CD4-positive, alpha-beta T cell treated with Interleukin-21 for 1 hour (primary cell): Measurements from ENCODE around the gene GLYATL3.
"Not testable (repeated sequence)": the region's sequence is repeated elsewhere in the genome, so short reads cannot be mapped to it uniquely, and the experiment has no call there.

ENCODE experiments used
- DNase-seq: peaks from one replicate; pipeline ENCODE4 v3.0.0-alpha.2; 2020

The GLYATL3 gene

GRCh38 chr6:49499623-49500022 lies at the start of gene GLYATL3:
Gene GLYATL3 (plus strand): TSS chr6:49499923. CDS start chr6:49511991, 12,068 bp downstream.
- DNase-seq = no peak

- no peak for DNase-seq
Observed at GRCh38 chr6:49453221-49453620, 46.5 kb upstream of the GLYATL3 start.

DNA sequence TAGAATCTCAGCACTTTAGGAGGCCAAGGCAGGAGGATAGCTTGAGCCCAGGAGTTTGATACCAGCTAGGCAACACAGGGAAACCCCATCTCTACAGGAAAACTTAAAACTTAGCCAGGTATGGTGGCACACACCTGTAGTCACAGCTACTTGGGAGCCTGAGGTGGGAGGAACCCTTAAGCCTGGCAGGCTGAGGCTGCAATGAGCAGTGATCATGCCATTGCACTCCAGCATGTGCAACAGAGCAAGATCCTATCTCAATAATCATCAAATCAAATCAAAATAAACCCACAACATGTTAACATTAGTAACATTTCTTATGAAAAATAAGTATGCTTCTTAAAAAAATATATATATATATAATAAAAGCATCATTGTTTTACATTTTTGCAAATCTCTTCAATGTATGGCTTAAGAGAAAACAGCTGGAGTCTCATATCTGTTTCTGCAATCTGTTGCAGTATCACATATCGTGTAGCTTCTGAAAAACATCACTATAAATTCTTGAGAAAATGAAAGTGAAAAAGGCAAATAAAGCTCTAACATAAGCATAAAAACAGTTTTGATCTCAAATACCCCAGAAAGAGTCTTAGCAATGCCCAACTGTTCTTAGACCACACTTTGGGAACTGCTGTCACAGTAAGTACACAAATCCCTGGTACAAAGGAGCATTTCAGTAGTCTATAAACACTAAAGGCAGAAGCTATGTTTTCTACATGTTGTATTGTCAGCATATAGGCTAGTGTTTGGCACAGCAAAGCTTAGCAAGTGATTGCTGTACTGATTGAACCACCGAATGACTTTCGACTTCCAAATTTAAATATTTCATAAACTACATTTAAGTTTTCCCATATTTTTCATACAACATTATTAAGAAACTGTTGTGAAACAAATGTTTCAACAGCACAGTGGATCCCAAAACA lies 44.7 kb upstream of the GLYATL3 start:
- no peak for DNase-seq

- DNase-seq = no peak
Observed at GRCh38 chr6:49457771-49458170, 42.0 kb upstream of the GLYATL3 start.

DNA sequence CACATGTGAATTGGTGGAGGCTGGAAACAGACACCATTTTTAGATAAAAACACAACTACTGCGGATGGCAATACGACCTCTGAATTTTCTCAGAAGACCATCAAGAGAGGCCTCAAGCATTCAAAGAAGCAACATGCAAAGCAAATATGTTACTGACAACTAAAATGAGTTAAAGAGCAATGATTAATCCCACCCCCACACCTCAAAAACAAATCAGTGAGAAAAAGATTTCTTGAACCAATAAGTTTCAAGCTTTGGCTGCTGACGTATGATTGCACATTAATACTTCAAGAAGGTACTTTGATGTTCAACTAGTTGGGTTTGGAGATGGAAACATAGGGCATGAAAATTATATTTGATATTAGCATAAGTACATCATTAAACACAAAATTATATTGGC lies 37.7 kb upstream of the GLYATL3 start:
- DNase-seq = peak; percentile 15

GRCh38 chr6:49462599-49462926 lies 37.2 kb upstream of the GLYATL3 start:
- DNase-seq = no peak

DNA sequence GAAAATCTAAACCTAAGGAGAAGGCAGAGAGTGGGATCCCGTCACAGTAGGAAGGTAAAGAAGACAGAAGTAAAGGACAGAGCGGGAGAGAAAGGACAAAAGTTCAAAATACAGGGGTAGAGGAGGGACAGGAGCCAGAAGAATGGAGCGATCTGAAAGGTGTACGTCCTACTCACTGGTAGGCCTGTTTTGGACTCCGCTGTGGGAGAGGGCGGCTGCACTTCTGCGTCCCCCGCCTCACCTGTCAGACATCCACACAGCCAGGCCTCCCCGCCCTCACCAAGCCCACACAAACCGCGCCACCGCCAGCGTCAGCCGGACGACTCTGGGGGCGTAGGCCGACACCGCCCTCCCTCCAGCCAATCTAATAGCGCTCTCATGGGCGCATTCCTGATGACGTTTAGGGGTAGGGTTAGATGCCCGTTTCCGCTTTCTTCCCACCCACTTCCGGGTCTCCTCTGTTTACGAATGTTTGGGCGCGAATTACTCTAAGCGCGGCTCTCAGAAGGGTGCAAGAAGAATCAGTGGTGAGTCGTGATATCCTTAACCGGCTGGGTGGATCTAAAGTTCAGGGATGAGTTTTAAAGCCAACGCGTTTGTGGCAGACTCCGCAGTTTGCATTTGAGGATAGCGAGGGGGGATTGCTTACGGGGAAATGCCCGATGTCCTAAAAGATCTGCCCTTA lies 36.7 kb upstream of the GLYATL3 start, which contains the start of the genes CENPQ and MMUT:
Gene CENPQ (plus strand): TSS at position 444 of the 685 bp plus-strand sequence. CDS start 6,807 bp downstream, outside the sequence.
Gene MMUT (minus strand): TSS at position 327 of the 685 bp plus-strand sequence. CDS start 3,787 bp downstream, outside the sequence.
- DNase-seq = peak; percentile 93

- no peak for DNase-seq
Observed at GRCh38 chr6:49463612-49463967, 36.1 kb upstream of the GLYATL3 start.

DNA sequence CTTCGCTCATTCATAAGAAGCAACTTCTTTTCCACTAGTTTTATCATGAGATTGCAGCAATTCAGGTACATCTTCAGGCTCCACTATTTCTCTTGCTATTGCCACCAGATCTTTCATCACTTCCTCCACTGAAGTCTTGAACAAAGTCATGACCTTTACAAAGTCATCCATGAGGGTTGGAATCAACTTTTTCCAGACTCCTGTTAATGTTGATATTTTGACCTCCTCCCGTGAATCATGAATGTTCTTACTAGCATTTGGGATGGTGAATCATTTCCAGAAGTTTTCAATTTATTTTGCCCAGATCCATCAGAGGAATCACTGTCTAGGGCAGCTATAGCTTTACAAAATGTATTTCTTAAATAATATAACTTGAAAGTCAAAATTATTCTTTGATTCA lies 35.0 kb upstream of the GLYATL3 start:
- DNase-seq = no peak

DNA sequence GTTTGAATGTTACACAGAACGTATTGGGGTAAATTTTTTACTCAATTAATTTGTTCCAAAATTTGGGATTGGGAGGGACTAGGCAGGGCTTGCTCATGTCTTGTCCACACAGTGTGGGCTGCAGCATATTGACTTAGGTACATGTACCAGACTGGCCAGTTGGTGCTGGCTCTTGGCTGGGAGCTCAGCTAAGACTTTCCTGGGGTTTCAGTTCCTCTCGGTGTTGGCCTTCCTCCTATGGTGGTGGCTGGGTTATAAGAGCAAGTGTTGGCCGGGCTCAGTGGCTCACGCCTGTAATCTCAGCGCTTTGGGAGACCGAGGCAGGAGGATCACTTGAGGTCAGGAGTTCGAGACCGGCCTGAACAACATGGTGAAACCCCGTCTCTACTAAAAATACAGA lies 31.7 kb upstream of the GLYATL3 start:
- DNase-seq = no peak

DNA sequence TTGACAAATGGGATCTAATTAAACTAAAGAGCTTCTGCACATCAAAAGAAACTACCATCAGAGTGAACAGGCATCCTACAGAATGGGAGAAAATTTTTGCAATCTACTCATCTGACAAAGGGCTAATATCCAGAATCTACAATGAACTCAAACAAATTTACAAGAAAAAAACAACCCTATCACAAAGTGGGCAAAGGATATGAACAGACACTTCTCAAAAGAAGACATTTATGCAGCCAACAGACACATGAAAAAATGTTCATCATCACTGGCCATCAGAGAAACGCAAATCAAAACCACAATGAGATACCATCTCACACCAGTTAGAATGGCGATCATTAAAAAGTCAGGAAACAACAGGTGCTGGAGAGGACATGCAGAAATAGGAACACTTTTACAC lies 23.2 kb upstream of the GLYATL3 start:
- not testable (repeated sequence) for DNase-seq

DNA sequence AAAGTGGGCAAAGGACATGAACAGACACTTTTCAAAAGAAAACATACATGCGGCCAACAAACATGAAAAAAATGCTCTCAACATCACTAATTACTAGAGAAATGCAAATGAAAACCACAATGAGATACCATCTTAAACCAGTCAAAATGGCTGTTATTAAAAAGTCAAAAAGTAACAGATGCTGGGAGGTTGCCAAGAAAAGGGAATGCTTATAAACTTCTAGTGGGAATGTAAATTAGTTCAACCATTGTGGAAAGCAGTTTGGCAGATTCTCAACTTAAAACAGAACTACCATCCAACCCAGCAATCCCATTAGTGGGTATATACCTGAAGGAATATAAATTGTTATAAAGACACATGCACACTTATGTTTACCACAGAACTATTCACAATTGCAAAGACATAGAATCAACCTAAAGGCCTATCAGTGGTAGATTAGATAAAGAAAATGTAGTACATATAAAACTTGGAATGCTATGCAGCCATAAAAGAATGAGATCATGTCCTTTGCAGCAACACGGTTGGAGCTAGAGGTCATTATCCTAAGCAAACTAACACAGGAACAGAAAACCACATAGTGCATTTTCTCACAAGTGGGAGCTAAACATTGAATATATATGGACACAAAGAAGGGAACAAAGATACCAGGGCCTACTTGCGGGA lies 20.3 kb upstream of the GLYATL3 start:
- no peak for DNase-seq

GRCh38 chr6:49481846-49482245 lies 17.9 kb upstream of the GLYATL3 start:
- not testable (repeated sequence) for DNase-seq

- DNase-seq = not testable (repeated sequence)
Observed at GRCh38 chr6:49483380-49483779, 16.3 kb upstream of the GLYATL3 start.

DNA sequence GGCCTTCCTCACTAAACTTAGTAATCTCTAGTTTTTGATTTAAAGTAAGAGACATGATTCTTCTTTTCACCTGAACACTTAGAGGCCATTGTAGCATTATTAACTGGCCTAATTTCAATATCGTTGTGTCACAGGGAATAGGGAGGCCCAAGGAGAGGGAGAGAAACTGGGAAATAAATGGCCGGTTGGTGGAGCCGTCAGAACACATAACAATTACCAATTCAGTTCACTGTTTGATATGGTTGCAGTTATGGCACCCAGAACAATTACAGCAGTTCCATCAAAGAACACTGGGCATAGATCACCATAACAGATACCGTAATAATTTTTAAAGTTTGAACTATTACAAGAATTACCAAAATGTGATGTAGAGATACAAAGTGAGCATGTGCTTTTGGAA lies 9.1 kb upstream of the GLYATL3 start:
- DNase-seq = no peak

DNA sequence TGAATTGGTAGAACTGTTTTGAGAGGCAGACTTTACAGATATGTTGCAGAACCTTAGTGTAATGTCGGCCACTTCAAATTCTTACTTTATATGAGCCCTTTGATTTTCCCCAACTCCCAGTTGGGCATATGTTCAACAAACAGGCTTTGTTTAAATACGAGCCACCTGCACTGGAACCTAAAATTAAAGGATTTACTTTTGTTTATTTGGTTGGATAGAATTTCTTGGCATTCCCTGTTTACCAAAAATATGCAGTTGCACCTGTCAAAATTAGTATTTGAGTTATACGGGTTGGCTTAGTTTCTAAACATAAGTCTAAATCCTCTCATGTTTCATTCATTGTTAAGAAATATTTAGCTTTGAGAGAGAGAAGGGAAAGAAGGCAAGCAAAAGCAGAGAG lies 2.4 kb upstream of the GLYATL3 start:
- no peak for DNase-seq

DNA sequence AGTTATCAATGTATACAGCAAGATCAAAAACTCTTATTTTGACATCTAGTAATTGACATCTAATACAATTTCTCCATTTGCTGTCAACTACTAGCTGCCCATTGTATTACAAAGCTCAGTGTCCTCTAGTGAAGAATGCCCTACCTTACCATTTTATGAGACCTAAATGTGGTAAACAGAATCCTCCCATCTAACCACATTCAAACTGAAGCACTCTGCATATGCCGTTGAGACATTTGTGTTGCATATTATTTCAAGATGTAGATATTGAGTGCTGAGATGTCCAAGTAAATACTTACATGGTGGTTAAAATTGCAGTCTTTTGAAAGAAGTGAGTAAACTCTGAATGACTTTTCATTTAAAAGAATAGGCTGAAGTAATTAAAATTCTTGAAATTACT lies 597 bp upstream of the GLYATL3 start:
- DNase-seq = no peak

GRCh38 chr6:49504666-49505065 lies 4.9 kb downstream of the GLYATL3 start:
- no peak for DNase-seq

GRCh38 chr6:49506569-49507111 lies 6.9 kb downstream of the GLYATL3 start:
- no peak for DNase-seq

- DNase-seq = no peak
Observed at GRCh38 chr6:49509342-49509741, 9.6 kb downstream of the GLYATL3 start.

- no peak for DNase-seq
Observed at GRCh38 chr6:49513153-49513989, 13.6 kb downstream of the GLYATL3 start.
